NCI-H510A (cell line): ENCODE measurements around the gene FAM169A.
"Not testable (repeated sequence)": the region's sequence is repeated elsewhere in the genome, so short reads cannot be mapped to it uniquely, and the experiment has no call there.

Source experiments
- DNase-seq: peaks from one replicate; lab custom pipeline; 2025; lab: John Stamatoyannopoulos, UW

Gene FAM169A

DNA sequence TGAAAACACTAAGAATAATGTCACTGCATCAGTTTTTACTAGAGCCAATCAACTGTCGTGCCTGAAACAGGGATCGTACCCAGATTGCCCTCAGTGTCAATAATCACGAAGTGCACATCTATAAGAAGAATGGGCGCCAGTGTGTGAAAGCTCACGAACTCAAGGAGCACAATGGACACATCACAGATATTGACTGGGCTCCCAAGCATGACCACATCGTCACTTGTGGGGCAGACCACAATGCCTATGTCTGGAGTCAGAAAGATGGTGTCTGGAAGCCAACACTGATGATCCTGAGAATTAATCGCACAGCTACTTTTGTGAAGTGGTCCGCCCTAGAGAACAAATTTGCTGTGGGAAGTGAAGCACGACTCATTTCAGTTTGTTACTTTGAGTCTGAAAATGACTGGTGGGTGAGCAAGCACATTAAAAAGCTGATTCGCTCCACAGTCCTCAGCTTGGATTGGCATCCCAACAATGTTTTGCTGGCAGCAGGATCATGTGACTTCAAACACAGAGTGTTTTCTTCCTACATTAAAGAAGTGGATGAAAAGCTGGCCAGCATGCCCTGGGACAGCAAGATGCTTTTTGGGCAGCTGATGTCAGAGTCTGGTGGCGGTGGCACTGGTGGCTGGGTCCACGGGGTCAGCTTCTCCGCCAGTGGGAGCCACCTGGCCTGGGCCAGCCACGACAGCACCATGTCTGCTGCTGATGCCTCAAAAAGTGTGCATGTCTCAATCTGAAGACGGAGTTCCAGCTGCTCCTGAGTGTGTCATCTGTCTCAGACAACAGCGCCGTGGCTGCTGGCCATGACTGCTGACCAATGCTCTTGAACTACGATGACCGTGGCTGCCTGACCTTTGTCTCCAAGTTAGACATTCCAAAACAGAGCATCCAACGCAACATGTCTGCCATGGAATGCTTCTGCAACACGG, 66.9 kb downstream of the FAM169A start:
- no peak for DNase-seq

DNA sequence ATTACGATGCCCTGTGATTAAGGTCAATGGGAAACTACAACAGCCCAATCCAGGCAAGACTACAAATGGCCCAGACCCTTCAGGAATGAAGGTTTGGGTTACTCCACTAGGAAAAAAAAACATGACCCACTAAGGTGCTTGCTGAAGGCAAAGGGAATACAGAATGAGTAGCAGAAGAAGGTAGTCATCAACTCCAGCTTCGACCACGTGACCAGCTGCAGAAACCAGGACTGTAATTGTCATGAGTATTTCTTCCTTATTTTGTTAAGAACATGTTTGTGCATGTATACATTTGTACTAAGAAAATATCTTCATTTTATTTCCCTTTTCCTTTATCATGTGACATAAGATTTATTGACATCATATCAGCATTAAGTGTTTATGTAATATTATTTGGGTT, 74.5 kb downstream of the FAM169A start:
- DNase-seq = not testable (repeated sequence)

DNA sequence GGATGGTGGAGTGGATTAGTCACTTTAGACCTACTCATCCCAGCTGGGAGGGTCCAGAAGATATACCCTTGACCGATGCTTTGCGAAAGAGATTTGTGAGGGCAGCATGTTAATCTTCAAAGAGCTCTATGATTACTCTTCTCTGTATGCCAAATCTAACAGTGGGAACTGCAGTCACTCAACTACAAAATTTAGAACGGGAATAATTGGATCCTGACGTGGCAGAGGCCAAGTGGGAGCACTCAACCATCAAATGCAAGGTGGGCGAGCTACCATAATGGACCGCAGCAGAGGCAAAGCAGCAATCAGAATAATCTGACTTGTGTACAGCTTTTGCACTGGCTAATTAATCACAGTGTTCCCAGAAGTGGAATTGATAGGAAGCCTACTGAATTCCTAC, 78.8 kb downstream of the FAM169A start:
- no peak for DNase-seq

DNA sequence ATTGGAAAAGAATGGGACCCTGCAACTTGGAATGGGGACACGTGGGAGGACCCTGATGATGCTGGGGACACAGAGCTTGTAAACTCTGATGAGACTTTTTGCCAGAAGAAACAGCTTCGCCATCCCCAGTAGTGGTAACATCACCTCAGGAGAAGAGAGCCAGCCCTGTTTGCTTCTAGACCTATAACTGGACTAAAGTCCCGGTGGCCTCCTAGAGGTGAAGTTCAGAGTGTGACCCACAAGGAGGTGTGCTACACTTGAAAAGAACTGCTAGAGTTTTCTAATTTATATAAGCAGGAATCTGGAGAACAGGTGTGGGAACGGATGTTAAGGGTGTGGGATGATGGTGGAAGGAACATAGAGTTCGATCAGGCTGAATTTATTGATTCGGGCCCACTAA, 79.3 kb downstream of the FAM169A start:
- DNase-seq = no peak

DNA sequence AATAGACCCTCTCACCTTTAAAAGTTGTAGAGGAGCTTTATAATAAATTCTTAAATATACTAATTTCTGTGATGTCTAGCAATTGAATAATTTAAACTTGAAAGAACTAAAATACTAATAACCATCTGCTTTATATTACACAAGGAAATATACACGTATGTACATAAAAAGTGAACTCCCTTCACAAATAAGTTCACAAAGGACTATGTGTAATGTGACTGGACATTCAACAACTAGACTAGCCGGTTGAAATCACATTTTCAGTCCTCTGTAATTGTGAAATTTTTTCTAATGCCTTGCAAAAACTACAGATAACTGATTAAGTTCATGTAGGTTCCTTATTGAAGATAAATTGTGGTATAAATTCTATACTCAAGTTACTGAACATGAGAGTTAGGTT, 87.6 kb downstream of the FAM169A start:
- DNase-seq = no peak

DNA sequence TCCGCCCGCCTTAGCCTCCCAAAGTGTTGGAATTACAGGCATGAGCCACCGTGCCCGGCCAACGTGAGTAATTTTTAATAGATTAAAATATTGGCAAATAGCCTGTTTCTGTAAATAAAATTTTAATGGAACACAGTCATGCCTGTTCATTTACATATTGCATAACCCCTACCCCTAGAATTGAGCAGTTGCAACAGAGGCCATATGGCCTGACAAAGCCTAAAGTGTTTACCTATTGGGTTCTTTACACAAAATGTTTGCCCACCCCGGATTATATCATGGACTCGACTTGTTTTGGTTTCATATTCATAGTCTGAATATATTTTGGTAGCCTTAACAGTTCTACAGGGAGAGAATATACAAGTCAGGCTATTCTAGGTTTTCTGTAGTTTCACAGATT, 93.8 kb downstream of the FAM169A start:
- DNase-seq = no peak

DNA sequence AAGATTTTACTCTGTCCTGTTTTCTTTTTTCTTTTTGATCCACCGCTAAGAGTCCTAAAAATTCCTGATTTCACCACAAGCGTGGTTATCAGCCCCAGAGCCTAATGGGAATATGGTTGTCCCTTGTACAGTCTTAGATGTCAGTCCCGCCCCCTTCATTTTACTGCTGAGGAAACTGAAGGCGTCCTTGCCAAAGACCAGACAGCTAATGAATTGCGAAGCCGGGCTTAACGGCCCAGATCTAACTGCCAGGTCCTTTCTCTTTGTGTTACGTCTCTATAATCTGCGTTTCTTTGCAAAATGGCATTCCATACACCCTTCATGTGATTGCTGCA, 98.6 kb downstream of the FAM169A start:
- DNase-seq = peak; percentile 2

DNA sequence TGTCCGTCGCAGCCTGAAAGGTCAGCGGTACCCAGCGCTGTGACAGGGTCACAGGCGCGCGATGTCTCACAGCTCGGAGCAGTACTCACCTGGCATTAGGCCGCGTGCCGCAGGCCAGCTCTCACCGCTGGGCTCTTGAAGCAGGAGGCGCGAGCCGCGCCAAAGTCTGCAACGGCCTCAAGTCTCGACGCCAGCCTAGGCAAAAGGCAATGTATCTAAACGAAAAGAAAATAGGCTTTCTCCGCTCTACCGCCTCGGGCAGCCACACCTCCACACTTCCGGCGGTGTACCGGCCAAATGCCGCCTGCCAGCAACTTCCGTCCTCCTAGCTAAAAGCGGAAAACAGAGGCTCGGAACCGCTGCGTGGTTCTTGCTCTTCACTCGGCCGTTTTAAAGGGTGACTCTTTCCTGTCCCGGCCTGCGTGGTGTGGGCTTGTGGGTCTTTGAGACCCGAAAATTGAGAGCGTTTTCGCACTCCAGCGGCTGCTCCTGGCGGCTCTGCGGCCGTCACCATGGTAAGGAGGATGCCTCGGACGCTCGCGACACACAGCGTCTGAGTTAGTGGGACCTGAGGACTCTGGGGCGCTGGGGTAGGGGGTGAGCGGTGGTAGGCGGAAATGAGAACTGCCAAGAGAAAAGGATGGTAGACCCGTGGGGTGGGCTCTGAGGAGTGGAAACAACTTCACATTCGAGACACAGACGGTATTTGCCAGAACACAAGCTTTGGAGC, 99.2 kb downstream of the FAM169A start, which contains the start of the genes GFM2 and NSA2:
Gene GFM2, minus strand, starts transcription at position 269 of the 730 bp plus-strand sequence. CDS start 3,375 bp downstream, outside the sequence.
Gene NSA2, plus strand, starts transcription at position 401 of the 730 bp plus-strand sequence. Its CDS starts 112 bp downstream, at position 513.
- DNase-seq = peak; percentile 67

DNA sequence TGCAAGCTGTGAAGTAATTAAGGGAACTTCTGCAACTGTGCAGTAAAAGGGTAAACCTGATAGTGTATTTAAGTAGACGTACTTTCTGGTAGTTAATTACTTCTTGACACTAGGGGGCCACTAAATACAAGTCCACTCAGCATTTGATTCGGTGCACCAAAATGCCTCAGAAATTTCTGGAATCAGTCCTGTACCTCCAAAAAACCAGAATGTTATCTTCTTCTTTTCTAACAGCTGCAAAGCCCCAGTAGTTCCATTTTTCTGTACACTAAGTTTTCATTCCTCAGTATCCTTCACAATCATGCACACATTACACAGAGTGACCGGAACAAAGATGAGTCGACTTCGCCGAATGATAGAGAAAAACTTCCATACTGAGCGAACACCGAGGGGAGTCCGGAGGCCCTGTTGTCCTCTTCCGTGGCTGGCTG, 99.8 kb downstream of the FAM169A start:
- DNase-seq = no peak

DNA sequence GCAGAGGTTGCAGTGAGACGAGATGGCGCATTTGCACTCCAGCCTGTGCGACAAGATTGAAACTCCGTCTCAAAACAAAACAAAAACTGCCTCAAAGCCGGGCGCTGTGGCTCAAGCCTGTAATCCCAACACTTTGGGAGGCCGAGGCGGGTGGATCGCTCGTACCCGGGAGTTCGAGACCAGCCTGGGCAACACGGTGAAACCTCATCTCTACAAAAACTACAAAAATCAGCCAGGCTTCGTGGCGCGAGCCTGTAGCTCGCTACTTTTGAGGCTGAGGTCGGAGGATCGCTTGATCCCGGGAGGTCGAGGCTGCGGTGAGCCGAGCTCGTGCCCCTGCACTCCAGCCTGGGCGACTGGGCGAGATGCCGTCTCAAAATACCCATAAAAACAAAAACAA, 100.3 kb downstream of the FAM169A start:
- no peak for DNase-seq

DNA sequence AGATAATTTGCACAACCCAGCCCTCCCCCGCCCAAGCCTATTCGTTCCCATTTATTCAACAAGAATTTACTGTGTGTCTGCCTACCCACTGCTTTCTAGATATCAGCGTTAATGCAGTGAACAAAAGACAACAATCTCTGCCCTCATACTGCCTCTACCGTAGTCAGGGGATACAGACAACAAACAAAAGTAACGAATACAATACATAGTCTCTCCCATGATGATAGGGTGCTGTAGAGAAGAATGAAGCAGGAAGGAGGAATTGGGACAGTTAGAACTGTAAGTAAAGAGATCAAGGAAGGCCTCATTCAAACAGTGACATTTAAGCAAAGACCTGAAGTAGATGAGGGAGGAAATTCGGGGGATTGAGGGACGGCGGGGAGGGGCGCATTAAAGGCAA, 101.0 kb downstream of the FAM169A start:
- DNase-seq = no peak

DNA sequence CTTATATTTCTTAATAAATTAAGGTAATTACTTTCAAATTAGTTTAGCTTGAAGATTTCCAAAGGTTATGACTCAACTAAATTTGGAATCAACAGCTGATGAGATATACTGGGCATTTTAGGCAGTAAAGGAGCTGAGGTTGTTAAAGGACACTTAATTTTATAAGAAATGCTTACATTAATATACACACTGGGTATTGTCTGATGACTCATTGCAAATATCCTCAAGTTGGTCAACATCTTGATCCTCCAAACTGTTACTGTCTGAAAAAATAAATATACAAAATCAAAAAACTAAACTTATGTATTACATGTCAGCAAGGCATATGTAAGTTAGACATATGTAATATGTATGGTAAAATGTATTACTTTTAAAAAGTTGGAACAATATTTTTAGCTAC, 102.7 kb downstream of the FAM169A start:
- no peak for DNase-seq

DNA sequence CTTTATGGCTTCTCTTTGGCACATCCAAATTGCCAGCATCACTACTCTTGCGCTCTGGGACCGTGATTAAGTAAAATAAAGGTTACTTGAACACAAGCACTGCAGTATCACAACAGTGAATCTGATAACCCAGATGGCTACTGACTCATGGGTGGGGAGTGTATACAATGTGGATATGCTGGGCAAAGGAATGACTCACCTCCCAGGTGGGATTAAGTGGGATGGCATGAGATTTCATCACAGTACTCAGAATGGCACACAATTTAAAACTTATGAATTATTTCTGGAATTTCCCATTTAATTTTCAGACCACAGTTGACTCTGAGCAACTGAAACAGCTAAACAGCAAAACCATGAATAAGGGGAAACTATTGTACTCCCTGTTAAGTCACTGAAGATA, 103.6 kb downstream of the FAM169A start:
- DNase-seq = no peak

DNA sequence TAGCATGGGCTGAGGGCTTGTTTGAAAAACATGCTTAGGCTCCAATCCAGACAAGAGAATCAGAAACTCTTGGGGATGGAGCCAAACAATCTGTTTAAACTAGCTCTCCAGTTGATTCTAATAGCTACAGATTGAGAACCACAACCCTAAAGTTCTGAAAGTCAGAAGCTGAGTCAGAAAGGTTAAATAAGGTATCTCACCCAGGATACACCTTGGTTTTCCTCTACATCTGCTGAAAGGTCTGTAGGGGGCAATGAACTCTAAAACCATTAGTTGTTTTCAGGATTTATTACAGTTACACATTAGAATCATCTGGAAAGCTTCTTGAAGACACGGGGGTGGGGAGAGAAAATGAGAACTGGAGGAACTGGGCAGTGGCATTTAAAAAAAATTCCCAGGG, 104.9 kb downstream of the FAM169A start:
- no peak for DNase-seq

DNA sequence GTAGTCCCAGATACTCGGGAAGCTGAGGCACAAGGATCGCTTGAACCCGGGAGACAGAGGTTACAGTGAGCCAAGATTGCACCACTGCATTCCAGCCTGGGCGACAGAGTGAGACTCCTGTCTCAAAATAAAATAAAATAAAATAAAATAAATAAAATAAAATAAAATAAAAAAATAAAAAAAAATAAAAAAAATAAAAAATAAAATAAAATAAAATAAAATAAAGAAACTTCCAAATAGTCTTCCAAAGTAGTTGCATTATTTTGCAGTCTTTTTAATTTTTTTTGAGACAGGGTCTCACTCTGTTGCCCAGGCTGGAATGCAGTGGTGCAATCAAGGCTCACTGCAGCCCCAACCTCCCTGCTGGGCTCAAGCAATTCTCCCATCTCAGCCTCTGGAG, 117.4 kb downstream of the FAM169A start:
- DNase-seq = not testable (repeated sequence)

DNA sequence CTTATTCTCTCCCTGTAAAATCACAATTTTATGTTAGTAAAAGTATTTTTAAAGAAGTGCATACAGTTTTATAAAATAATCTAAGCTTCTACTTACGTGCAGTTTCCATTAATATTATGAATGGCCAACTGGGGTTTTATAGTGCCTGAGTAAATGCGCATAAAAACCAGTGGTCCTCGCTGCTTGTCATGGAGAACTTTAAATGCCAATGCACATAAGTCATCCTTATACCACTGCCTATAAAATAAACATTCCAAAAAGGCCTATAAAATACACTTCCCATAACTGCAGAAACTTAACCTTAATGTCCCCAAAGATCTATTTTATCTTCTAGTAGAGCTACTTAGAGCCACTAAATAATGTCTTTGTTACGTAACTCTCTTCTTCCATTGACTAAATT, 127.8 kb downstream of the FAM169A start:
- no peak for DNase-seq

DNA sequence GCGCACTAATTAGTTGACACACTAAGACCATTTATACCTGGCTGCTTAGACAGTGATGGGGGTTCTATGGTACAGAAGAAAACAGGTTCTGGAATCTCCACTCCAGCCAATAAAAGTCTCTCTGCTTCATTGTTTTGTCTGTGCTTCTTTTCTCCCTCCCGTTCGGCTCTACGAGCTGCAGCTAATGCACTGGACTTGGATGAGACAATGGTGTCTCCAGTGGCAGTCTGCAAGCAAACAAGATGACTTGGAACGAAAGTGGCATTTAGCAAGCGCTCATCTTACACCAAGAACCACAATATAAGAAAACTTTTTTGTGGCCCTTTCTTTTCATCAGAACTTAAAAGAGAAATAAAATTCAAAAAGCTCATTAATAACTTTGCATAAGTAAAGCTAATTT, 129.4 kb downstream of the FAM169A start:
- DNase-seq = no peak
